ELF-1 (cell line): ENCODE data around the gene SPAM1.
A peak's percentile ranks its signal among the peaks of the same experiment; 100 is the strongest.
"Not testable (repeated sequence)": the region's sequence is repeated elsewhere in the genome, so short reads cannot be mapped to it uniquely, and the experiment has no call there.

Source experiments
- DNase-seq: peaks from one replicate; pipeline ENCODE4 v3.0.0-alpha.2; 2016; ENCODE audit warnings: low read depth, low spot score

The SPAM1 gene

GRCh38 chr7:123948136-123948535 lies 23.1 kb downstream of the SPAM1 start:
- DNase-seq = no peak

DNA sequence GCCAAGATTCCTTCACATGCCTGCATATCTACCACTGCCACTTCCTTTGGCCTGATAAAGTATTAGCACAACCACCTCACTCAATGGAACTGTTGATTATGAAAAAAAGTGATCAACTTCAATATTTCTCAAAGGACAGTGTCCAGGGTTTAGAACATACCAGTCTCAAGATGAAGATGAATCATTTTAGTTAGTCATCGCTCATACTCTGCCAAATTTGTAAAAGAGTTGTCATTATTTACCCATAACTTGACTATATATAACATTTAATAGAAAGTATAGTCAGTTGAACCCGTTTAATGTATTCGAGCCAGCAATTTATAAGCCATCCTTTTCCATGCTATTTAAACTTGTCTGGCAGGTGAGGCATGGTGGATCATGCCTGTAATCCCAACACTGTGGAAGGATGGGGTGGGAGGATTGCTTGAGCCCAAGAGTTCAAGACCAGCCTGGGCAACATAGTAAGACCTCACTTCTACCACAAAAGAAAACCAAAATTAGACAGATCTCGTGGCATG lies 33.2 kb downstream of the SPAM1 start:
- DNase-seq = no peak

- no peak for DNase-seq
These were observed 36.7 kb downstream of the SPAM1 start for GRCh38 chr7:123961771-123962170.

DNA sequence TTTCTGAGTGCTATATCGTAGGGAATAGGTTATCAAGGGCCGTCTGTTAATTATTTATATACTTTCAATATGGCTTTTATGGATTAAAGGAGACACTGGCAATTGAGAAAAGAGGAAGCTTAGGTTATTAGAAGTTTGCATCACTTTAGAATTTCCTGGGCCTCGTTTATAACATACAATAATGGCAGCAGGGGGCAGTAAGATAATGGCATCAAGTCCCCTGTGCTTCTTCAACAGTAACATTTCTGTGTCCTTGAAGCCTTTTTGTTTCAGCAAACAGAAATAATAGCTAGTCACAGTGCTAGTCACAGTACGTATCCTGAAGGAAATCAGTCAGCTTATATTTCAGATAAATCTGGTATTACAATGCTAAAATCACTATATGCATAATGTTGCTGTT lies 41.9 kb downstream of the SPAM1 start:
- DNase-seq = no peak

- no peak for DNase-seq
These were observed 47.0 kb downstream of the SPAM1 start for GRCh38 chr7:123972045-123972444.

- no peak for DNase-seq
These were observed 47.8 kb downstream of the SPAM1 start for GRCh38 chr7:123972831-123973230.

GRCh38 chr7:123974326-123974908 lies 49.4 kb downstream of the SPAM1 start:
- DNase-seq = no peak

GRCh38 chr7:123975084-123975483 lies 50.0 kb downstream of the SPAM1 start:
- no peak for DNase-seq

DNA sequence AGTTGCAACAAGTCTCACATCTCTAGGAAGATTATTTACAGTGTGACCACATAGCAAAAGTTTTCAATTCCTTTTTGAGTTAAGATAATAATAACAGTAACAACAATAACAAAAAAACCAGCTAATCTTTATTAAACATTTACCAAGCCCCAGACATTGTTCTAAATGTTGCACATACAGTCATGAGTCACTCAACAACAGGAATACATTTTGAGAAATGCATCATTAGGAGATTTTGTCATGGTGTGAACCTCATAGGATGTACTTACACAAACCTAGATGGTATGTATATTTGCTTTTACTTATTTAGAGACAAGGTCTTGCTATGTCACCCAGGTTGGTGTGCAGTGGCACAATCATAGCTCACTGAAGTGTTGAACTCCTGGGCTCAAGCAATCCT lies 52.0 kb downstream of the SPAM1 start:
- no peak for DNase-seq

- DNase-seq = no peak
These were observed 54.8 kb downstream of the SPAM1 start for GRCh38 chr7:123979876-123980275.

GRCh38 chr7:123987445-123987844 lies 62.4 kb downstream of the SPAM1 start:
- no peak for DNase-seq

DNA sequence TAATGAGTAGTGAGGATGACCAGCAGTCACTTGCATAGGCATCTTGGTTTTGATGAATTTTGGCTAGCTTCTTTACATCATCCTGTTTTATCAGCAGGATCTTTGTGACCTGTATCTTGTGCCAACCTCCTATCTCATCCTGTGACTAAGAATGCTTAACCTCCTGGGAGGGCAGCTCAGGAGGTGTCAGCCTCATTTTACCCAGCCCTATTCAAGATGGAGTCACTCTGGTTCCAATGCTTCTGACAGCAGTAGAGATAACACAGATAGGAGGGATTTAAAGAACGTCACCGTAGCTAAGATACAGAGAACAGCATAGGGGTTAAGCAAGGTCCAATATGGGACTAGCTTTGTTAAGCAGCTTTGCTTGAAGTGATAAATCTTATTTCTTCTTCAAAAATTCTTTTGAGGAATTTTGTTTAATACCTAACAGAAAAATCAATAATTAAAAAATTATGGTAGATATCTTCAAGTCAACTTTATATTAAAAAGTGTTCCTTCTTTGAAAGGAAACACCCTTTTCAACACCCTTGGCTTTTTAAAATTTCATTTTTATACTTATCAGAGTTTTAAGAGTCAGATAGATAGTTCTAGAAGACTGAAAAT lies 68.0 kb downstream of the SPAM1 start:
- DNase-seq = no peak

GRCh38 chr7:123993996-123994395 lies 69.0 kb downstream of the SPAM1 start:
- DNase-seq = no peak

DNA sequence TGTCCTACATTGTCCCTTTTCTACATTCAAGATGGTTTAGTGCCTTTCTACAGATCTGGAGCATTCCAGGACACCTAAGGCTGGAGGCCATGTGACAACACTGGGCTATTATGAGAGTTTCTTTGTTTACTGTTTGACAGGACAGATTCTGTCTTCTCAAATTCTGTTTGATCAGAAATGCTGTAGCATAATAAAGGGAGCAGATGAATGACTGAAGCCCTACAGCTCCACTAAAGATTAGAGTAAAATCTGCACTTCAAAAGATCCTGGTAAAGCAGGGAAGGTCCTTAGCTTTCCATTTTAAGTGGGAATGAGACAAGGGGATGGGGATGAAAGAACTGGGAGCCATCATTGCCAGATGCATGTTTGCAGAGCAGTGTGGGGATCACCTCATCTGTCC lies 69.4 kb downstream of the SPAM1 start:
- peak; percentile 66 for DNase-seq

DNA sequence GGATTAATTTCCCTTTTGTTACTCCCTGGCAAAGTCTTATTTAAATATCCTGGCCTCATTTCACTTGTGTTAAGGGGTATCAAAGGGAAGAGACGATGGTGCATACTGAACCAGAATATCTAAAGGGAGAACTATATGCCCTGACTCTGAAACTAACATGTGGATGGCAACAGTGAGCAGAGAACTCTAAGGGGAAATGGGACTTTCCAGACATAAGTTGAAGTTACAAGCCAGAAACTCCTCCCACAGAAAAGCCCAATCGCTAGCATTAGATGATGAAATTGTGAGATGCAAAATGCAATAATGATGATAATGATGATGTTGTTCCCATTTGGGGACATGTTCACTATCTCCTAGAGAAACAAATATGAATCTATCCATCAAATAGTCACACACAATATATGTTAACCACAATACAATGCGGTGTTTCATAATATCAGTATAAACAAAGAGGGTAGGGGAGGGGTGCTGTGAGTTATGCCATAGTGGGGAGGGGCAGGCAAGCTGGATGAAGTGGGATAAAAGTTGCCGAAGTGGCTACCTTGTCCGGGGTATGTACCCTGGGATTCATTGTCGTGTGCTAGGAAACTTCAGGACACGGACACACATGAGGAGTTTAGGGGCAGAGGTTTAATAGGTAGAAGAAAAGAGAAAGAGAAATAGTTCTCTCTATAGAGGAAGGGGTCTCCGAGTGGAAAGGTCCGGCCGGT lies 70.7 kb downstream of the SPAM1 start:
- no peak for DNase-seq

- DNase-seq = no peak
These were observed 71.2 kb downstream of the SPAM1 start for GRCh38 chr7:123996327-123996625.

DNA sequence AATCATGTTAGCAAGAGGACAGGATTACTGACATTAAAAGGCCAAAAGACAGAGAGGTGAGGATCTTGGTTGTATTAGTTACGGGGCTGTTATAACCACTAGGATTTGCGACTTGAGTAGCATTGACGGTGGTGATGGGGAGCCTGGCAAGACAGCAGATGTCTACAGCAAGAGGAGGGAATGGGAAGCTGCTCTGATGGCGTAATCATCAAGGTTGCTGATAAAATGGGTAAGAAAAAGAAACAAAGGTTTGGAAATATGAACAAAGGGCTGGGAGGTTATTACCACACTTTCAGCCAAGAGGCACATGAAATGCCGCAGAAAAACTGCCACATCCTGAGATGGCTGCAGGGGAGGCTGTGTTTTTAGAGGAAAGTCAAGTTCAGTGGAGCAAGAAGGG lies 73.9 kb downstream of the SPAM1 start:
- DNase-seq = no peak

DNA sequence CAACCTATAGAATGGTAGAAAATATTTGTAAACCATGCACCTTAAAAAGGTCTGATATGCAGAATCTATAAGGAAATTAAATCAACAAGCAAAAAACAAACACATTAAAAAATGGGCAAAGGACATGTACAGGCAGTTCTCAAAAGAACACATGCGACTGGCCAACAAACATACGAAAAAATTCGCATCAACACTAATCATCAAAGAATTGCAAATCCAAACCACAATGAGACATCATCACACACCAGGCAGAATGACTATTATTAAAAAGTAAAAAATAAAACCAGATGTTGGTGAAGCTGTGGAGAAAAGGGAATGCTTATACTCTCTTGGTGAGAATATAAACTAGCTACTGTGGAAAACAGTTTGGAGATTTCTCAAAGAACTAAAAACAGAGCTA lies 74.7 kb downstream of the SPAM1 start:
- DNase-seq = no peak

GRCh38 chr7:124008296-124008695 lies 83.3 kb downstream of the SPAM1 start:
- DNase-seq = not testable (repeated sequence)

GRCh38 chr7:124009321-124009720 lies 84.3 kb downstream of the SPAM1 start:
- DNase-seq = no peak
